ENCODE results near the gene OR9G4.

- TF ChIP-seq CTCF (conservative IDR thresholded peaks at IDR 0.05; ENCODE audit: low read length): no peak
- no peak for TF ChIP-seq EZH2phosphoT487 (IDR thresholded peaks at IDR 0.05; ENCODE audit: borderline replicate concordance, low read depth, low read length)
Measured at GRCh38 chr11:56714206-56714605, 34.3 kb downstream of the OR9G4 start.

Data from OCI-LY7 (cell line).